Heart left ventricle (tissue), 16 donors: Measurements from ENCODE around the gene CLDN24. TPM values are rescaled to one million over a fixed set of nuclear protein-coding genes. Genes with fewer than 3 reads are reported as not detected.

Source experiments
- ATAC-seq, 4 donors: fragments of 200-7000 bp; cut with Tn5 transposase; one replicate each; pipeline ENCODE4 v1.9.1; 2020 to 2022; ENCODE audit warnings: moderate library complexity in 4 of 4, mild to moderate bottlenecking in 3 of 4, moderate number of reproducible peaks in 1 of 4
- DNase-seq, 5 donors: peaks; one replicate each; pipeline ENCODE4 v3.0.0-alpha.2; 2020
- H3K27ac ChIP-seq, 12 donors: fragments of 200-600 bp; sonication (generic) in 4 of 12; one replicate each; pipeline versions ENCODE4 v1.5.0 to v1.8.0; 2016 to 2022; ENCODE audit warnings: mild to moderate bottlenecking in 2 of 12
- H3K27me3 ChIP-seq, 9 donors: fragments of 200-600 bp; sonication (generic) in 2 of 9; one replicate each; pipeline versions ENCODE4 v1.5.1 to v1.8.0; 2016 to 2022; ENCODE audit warnings: mild to moderate bottlenecking in 3 of 9
- H3K36me3 ChIP-seq, 9 donors: fragments of 200-600 bp; sonication (generic) in 2 of 9; one replicate each; pipeline versions ENCODE4 v1.5.0 to v1.8.0; 2018 to 2022; ENCODE audit warnings: mild to moderate bottlenecking in 2 of 9
- H3K4me1 ChIP-seq, 12 donors: fragments of 200-600 bp; sonication (generic) in 4 of 12; one replicate each; pipeline versions ENCODE4 v1.5.0 to v1.8.0; 2016 to 2022; ENCODE audit warnings: mild to moderate bottlenecking in 3 of 12
- H3K4me3 ChIP-seq, 12 donors: fragments of 200-600 bp; sonication (generic) in 4 of 12; one replicate each; pipeline versions ENCODE4 v1.5.0 to v1.8.0; 2017 to 2022; ENCODE audit warnings: mild to moderate bottlenecking in 9 of 12, moderate library complexity in 4 of 12
- H3K9me3 ChIP-seq, 12 donors: fragments of 200-600 bp; sonication (generic) in 4 of 12; one replicate each; pipeline versions ENCODE4 v1.5.0 to v1.8.0; 2016 to 2022; ENCODE audit warnings: mild to moderate bottlenecking in 1 of 12
- POLR2A ChIP-seq, 2 donors: fragments of 450-650 bp; IDR thresholded peaks; one replicate each; pipeline ENCODE4 v1.6.1; 2017; ENCODE audit warnings: antibody characterized with exemption in 2 of 2, mild to moderate bottlenecking in 2 of 2, moderate library complexity in 2 of 2
- WGBS, 4 donors: extraction: QIAGEN DNeasy Blood & Tissue Kit in 2 of 4; methylation state at CpG; one replicate each; pipeline versions ENCODE4 v1.1.5 to v1.1.7; 2013 to 2018; 5-methylcytosine and 5-hydroxymethylcytosine counted together
- intact Hi-C, 10 donors: fragments of 100-400 bp; cut with DNase I; formaldehyde crosslinking; loops; one replicate each; pipeline versions ENCODE4 v1.11.1 to v1.14.2; 2022
- polyA plus RNA-seq, 2 donors: library from polyadenylated mRNA; stranded (reverse); fragments of 200-250 nt; gene quantifications; one replicate each; pipeline ENCODE4 v1.2.3, GENCODE V29; 2013
- total RNA-seq, 9 donors: library from RNA; depleted of rRNA in 2 of 9; stranded (reverse); fragments of >200 nt in 2 of 9; fragmentation: NEBNext Ultra II Directional in 3 of 9; extraction: Animal tissue kit (Norgen Biotek cat#: 25700) in 3 of 9; gene quantifications; one replicate each; pipeline versions ENCODE4 v1.1.0 to v1.2.4, GENCODE V29; 2016 to 2023
- TF ChIP-seq, protein P1 (sequence below), 12 donors: fragments of 200-600 bp; sonication (generic) in 4 of 12; IDR thresholded peaks; one replicate each; pipeline versions ENCODE4 v1.5.0 to v1.8.0; 2018 to 2022; ENCODE audit warnings: antibody characterized with exemption in 12 of 12, mild to moderate bottlenecking in 5 of 12
- donor health status: ischemic (EF 13 %, LVEDD 7.1; RV severe dilation, severe dysfunction).
- donor health status: healthy with polysubstance abuse.
- donor health status: DM: no; HTN: yes; CAD: no.
- donor health status: DM: no; HTN: no; CAD: no.
- donor health status: ischemic (EF 25% LVEDD 6.9; RV normal size, moderate dysfunction).
- donor health status: ischemic (EF 25% LVEDD 5.7; RV mildly dilated, moderate dysfunction).
- donor health status: healthy.
- donor health status: DM: yes; HTN: yes; CAD: no.
- donor health status: ischemic (EF 35%, LVEDD 5.7; RV mildly dilated, moderate dysfunction).
- donor health status: nonischemic (EF 11% LVEDD 7.7; RV severe dilation, severe dysfunction).
- donor health status: DM: yes; HTN: yes; CAD: no.
- donor health status: PGD.
- donor health status: ischemic (EF 29% LVEDD 5.4; RV normal size, mild dysfunction).
- donor health status: nonischemic (EF 23%, LVEDD 6.1; RV moderate dilation, normal function).

The CLDN24 gene
- total and polyA plus RNA-seq, 11 donors = not detected

DNA sequence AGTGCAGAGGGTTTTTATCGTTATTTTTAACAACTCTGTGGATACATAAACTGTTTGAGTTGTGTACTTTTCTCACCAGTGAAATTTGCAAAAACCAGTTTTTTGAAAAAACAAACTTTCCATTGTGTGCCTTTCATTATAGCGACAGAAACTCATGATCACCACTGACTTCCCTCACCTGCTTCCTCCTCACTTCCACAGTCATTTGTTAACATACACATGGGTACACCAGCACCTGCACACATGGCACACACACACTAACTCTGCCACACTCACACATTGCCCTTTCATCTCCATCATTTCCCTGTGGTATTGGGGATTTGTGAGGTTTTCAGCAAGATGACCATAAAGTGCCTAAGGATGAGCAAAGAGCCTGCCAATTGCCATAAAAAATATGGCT, 22.8 kb downstream of the CLDN24 start:
- Histone ChIP-seq H3K9me3 (no peaks in the 10 kb centered on the region), H3K36me3 (peaks cover 0 to 53% (median 22%) of the 10 kb centered on the region in 9 donors), H3K4me3 (no peak overlapping the region), H3K27me3 (no peaks in the 10 kb centered on the region), H3K4me1 (peaks cover 0 to 10% (median 0%) of the 10 kb centered on the region in 12 donors), H3K27ac (no peak overlapping the region)
- no peak for DNase-seq
- intact Hi-C loops = no loop called here
- no peak for ATAC-seq
- WGBS, 4 donors = 73 to 86% (median 76%) methylated on average over 2 of the region's 2 CpGs
- TF ChIP-seq, protein P1, sequence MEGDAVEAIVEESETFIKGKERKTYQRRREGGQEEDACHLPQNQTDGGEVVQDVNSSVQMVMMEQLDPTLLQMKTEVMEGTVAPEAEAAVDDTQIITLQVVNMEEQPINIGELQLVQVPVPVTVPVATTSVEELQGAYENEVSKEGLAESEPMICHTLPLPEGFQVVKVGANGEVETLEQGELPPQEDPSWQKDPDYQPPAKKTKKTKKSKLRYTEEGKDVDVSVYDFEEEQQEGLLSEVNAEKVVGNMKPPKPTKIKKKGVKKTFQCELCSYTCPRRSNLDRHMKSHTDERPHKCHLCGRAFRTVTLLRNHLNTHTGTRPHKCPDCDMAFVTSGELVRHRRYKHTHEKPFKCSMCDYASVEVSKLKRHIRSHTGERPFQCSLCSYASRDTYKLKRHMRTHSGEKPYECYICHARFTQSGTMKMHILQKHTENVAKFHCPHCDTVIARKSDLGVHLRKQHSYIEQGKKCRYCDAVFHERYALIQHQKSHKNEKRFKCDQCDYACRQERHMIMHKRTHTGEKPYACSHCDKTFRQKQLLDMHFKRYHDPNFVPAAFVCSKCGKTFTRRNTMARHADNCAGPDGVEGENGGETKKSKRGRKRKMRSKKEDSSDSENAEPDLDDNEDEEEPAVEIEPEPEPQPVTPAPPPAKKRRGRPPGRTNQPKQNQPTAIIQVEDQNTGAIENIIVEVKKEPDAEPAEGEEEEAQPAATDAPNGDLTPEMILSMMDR (IDR thresholded peaks at IDR 0.05) = no peak
- no peak for TF ChIP-seq POLR2A (IDR thresholded peaks at IDR 0.05)

DNA sequence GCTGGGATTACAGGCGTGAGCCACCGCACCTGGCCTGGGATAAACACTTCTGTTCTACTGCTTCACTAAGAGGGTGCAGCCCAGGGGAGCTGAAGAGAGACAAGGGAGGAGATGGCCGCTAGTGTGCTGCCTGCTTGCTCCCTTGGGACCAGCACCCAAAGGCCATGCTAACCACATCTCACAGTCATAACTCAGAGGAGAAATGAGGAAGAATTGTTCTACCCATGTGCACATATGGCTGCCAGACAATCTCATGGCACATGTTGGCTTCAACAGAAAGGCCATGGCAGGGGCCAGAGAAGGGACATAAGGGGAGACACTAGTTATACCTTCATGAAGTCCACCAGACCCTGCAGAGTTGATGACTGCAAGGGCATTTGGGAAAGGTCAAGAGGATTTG, 24.6 kb downstream of the CLDN24 start:
- no peak for ATAC-seq
- Histone ChIP-seq H3K9me3 (no peaks in the 10 kb centered on the region), H3K36me3 (peaks cover 0 to 65% (median 22%) of the 10 kb centered on the region in 9 donors), H3K27me3 (no peaks in the 10 kb centered on the region), H3K4me1 (peaks cover 0 to 10% (median 0%) of the 10 kb centered on the region in 12 donors), H3K4me3 (no peak overlapping the region), H3K27ac (no peak overlapping the region)
- no peak for DNase-seq
- 96 to 100% (median 99%) methylated on average over 3 of the region's 3 CpGs for WGBS, 4 donors
- TF ChIP-seq POLR2A (IDR thresholded peaks at IDR 0.05) = no peak
- TF ChIP-seq, protein P1 (IDR thresholded peaks at IDR 0.05) = no peak
- intact Hi-C loops = no loop called here

DNA sequence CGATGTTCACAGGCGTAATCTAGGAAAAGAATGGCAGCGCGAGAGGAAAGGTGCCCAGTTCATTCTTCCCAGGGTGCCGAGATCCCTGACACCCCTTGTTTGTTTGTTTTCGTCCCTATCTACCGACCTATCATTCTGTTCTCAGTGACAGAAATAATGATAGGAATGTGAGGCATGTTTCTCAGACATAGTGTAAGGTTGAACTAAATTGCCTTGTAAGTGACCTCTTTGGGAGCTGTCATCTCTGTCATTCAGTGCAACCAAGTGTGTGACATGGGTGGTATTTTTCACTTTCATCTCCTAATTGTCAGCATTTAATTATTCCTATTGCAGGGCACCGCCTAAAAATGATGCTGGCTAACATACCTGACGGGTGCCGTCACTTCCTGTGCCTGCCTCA, 26.5 kb downstream of the CLDN24 start:
- TF ChIP-seq, protein P1 (IDR thresholded peaks at IDR 0.05) = no peak
- no peak for TF ChIP-seq POLR2A (IDR thresholded peaks at IDR 0.05)
- H3K36me3 ChIP-seq = peaks cover 0 to 76% (median 25%) of the 10 kb centered on the region in 9 donors
- intact Hi-C loops = no loop called here
- ATAC-seq = no peak
- H3K4me1 ChIP-seq = peaks cover 0 to 7% (median 0%) of the 10 kb centered on the region in 12 donors
- WGBS, 4 donors = 80 to 85% (median 84%) methylated on average over 10 of the region's 10 CpGs
- no peak overlapping the region for H3K27ac ChIP-seq
- no peak for DNase-seq
- H3K4me3 ChIP-seq = no peak overlapping the region
- no peaks in the 10 kb centered on the region for H3K27me3 ChIP-seq
- H3K9me3 ChIP-seq = no peaks in the 10 kb centered on the region

DNA sequence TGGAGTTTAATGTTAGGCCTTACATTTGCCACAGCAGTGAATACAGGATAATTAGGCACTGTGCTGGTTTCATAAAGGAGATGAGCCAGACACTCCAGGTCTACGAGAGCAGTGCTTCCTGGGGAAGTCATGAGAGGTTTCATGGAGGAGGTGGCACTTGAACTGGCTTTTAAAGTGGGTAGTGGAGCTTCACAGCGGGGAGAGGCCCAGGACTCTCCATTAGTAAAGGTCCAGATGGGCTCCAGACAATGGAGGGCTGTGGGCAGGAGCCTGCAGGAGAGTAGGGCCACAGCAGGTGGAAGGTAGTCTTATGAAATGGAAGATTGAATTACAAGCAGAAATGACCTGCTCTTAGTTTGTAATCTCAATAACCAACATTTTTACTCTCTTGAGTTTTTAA, 31.2 kb downstream of the CLDN24 start:
- H3K27me3 ChIP-seq = no peaks in the 10 kb centered on the region
- H3K4me1 ChIP-seq = no peaks in the 10 kb centered on the region
- peaks cover under 1 to 100% (median 55%) of the 10 kb centered on the region in 9 donors for H3K36me3 ChIP-seq
- H3K27ac ChIP-seq = no peak overlapping the region
- no peak overlapping the region for H3K4me3 ChIP-seq
- TF ChIP-seq, protein P1 (IDR thresholded peaks at IDR 0.05) = no peak
- TF ChIP-seq POLR2A (IDR thresholded peaks at IDR 0.05) = no peak
- ATAC-seq (no peak), DNase-seq (no peak)
- H3K9me3 ChIP-seq = no peaks in the 10 kb centered on the region
- intact Hi-C loops = no loop called here
- WGBS, 4 donors = 92 to 100% (median 97%) methylated on average over 2 of the region's 2 CpGs
